ENCODE results near the gene TAF4. TPM values are rescaled to one million over a fixed set of nuclear protein-coding genes. Genes with fewer than 3 reads are reported as not detected.

TAF4 gene
- total and polyA plus RNA-seq, 2 of the 13 experiments (the other 11 are each of a cell fraction or from before 2014, with no cell fraction given), result 5.9 to 12.0 TPM

- no peak for DNase-seq (ENCODE audit: low spot score)
- Histone ChIP-seq H3K4me2 (ENCODE audit: low read depth, low read length) (no peak overlapping the region), H3K4me3 (replicated peaks in 1 of 3; ENCODE audit: insufficient read depth in 1 of 3, low read depth in 2 of 3, low read length in 3 of 3) (no peak overlapping the region), H3K9ac (ENCODE audit: insufficient read depth, low read depth, low read length) (no peak overlapping the region), H3K36me3 (replicated peaks in 1 of 2; ENCODE audit: control insufficient read depth in 1 of 2, insufficient read depth in 2 of 2, low read length in 2 of 2) (peaks cover 2 to 4% of the 10 kb centered on the region in 2 experiments; a peak in 1 of 5 replicates), H3K27ac (ENCODE audit: extremely low read length, insufficient read depth, low read length) (no peak overlapping the region), H2AFZ (ENCODE audit: low read length) (no peak overlapping the region), H3K9me3 (ENCODE audit: low read length) (no peaks in the 10 kb centered on the region; the same call in 1 of the 2 replicates), H4K20me1 (ENCODE audit: insufficient read depth, low read length) (peaks cover 41% of the 10 kb centered on the region), H3K4me1 (ENCODE audit: insufficient read depth, low read length) (peaks cover 54% of the 10 kb centered on the region), H3K27me3 (ENCODE audit: control insufficient read depth in 1 of 2, insufficient read depth in 2 of 2, low read length in 2 of 2) (no peaks in the 10 kb centered on the region), H3K79me2 (ENCODE audit: insufficient read depth, low read length) (peaks cover 90% of the 10 kb centered on the region)
- CTCF ChIA-PET (ENCODE audit: low intra/inter-chr PET ratio, low total read pairs), result no interaction called here
- 86% methylated on average over 13 of the region's 13 CpGs for WGBS (ENCODE audit: low lambda C conversion rate)
- no TSS peak for BruUV-seq (replicated peaks)
- POLR2A ChIA-PET, result interaction anchor here (0.7 to 1.7 kb wide), 2 partner anchors 10 to 34 kb away, joined by 3 to 10 read pairs; no protein-coding TSS in a partner anchor
- in situ Hi-C loops (cut with HindIII; ENCODE audit: extremely low pct_ligation_motif_present, low pct_unique_long_range_greater_than_20kb) (no loop called here), intact Hi-C loops (cut with micrococcal nuclease; ENCODE audit: unreplicated experiment) (no loop called here)
- peak; percentile 23; the same call in 2 of the 3 replicates for ATAC-seq
- FAIRE-seq, result no peak
- TF ChIP-seq MIER2 (CRISPR knock-in tag; IDR thresholded peaks at IDR 0.05) (no peak), ZNF660 (CRISPR knock-in tag; IDR thresholded peaks at IDR 0.05; ENCODE audit: borderline replicate concordance, low read depth) (no peak), SYNCRIP (IDR thresholded peaks at IDR 0.05; ENCODE audit: insufficient read depth, low read depth, low read length) (no peak), ZSCAN29 (CRISPR knock-in tag; conservative IDR thresholded peaks at IDR 0.05) (no peak), ZNF501 (CRISPR knock-in tag; IDR thresholded peaks at IDR 0.05) (0 out of 2 replicates have a peak, but pooled peaks have one; percentile 24), LCORL (IDR thresholded peaks at IDR 0.05) (no peak), LCORL (CRISPR knock-in tag; IDR thresholded peaks at IDR 0.05) (no peak), TAF1 (CRISPR knock-in tag; IDR thresholded peaks at IDR 0.05) (0 out of 2 replicates have a peak, but pooled peaks have one; percentile 23), GRHL1 (CRISPR knock-in tag; conservative IDR thresholded peaks at IDR 0.05) (no peak), TRAFD1 (CRISPR knock-in tag; IDR thresholded peaks at IDR 0.05; ENCODE audit: borderline replicate concordance) (no peak), ZSCAN21 (CRISPR knock-in tag; IDR thresholded peaks at IDR 0.05; ENCODE audit: borderline replicate concordance) (peak; percentile 52; the same call in 1 of the 2 replicates), ZNF713 (CRISPR knock-in tag; IDR thresholded peaks at IDR 0.05) (no peak)
- TF ChIP-seq, protein P1, sequence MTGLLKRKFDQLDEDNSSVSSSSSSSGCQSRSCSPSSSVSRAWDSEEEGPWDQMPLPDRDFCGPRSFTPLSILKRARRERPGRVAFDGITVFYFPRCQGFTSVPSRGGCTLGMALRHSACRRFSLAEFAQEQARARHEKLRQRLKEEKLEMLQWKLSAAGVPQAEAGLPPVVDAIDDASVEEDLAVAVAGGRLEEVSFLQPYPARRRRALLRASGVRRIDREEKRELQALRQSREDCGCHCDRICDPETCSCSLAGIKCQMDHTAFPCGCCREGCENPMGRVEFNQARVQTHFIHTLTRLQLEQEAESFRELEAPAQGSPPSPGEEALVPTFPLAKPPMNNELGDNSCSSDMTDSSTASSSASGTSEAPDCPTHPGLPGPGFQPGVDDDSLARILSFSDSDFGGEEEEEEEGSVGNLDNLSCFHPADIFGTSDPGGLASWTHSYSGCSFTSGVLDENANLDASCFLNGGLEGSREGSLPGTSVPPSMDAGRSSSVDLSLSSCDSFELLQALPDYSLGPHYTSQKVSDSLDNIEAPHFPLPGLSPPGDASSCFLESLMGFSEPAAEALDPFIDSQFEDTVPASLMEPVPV (CRISPR knock-in tag; IDR thresholded peaks at IDR 0.05), result no peak
- TF ChIP-seq, protein P2, sequence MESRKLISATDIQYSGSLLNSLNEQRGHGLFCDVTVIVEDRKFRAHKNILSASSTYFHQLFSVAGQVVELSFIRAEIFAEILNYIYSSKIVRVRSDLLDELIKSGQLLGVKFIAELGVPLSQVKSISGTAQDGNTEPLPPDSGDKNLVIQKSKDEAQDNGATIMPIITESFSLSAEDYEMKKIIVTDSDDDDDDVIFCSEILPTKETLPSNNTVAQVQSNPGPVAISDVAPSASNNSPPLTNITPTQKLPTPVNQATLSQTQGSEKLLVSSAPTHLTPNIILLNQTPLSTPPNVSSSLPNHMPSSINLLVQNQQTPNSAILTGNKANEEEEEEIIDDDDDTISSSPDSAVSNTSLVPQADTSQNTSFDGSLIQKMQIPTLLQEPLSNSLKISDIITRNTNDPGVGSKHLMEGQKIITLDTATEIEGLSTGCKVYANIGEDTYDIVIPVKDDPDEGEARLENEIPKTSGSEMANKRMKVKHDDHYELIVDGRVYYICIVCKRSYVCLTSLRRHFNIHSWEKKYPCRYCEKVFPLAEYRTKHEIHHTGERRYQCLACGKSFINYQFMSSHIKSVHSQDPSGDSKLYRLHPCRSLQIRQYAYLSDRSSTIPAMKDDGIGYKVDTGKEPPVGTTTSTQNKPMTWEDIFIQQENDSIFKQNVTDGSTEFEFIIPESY (CRISPR knock-in tag; IDR thresholded peaks at IDR 0.05), result peak; percentile 46; the same call in 1 of the 2 replicates
Measured at GRCh38 chr20:62032609-62033368, 32.9 kb downstream of the TAF4 start.

Measured in HepG2 (cell line).